ENCODE results near the gene S100PBP.

The S100PBP gene

GRCh38 chr1:32871364-32872191, 54.1 kb downstream of the S100PBP start:
- no peak for DNase-seq

DNA sequence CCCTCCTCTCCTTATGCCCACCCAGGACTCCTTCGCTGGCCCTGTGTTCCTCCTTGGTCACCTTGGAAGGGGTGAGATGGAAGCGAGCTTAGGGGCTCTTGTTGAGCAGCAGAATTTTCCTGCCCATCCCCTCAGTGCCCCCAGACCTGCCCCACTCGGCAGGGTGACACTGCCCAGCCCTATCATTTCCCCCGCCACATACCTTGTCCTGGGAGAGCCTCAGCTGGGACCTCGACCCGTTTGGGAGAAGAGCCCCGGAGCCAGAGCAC, 54.7 kb downstream of the S100PBP start:
- DNase-seq, result no peak

GRCh38 chr1:32873484-32873883, 56.0 kb downstream of the S100PBP start:
- no peak for DNase-seq

DNA sequence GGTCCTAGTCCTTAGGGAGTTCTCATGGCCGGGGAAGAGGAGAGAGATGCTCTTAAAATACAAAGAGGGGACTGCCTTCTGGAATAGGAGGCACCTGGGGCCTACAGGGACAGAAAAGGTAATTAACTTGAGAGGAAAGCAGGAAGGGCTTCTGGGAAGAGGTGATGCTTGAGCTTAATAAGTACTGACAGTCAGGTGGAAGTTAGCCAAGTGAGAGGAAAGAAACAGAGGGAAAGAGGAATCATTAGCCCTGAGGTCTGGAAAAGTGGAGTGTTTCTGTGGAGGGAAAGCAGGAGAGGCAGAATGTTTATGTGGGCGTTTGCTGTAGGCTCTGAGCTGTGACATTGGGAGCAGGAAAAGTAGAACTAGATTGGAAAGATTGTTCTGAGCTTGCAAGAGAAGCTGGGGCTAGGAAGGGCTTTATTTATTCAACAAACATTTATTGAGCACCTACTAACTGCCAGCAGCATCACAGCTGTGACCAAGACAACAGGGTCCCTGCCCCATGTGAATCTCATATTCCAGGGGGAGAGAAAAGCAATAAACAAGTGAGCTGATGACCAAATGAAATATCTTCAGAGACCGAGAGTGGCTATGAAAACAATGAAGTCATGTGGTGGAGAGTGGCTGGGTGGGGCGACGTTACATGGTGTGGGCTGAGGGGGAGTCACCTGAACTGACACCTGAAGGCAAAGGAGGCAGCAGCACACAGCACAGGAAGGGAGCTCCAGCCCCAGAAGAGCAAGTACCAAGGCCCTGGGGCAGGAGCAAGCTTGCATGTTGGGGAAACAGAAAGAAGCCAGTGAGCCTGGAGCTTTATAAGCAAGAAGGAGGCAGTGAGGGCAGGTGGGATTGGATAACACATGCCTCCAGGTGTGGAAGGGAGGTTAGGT, 57.7 kb downstream of the S100PBP start:
- DNase-seq, result no peak

DNA sequence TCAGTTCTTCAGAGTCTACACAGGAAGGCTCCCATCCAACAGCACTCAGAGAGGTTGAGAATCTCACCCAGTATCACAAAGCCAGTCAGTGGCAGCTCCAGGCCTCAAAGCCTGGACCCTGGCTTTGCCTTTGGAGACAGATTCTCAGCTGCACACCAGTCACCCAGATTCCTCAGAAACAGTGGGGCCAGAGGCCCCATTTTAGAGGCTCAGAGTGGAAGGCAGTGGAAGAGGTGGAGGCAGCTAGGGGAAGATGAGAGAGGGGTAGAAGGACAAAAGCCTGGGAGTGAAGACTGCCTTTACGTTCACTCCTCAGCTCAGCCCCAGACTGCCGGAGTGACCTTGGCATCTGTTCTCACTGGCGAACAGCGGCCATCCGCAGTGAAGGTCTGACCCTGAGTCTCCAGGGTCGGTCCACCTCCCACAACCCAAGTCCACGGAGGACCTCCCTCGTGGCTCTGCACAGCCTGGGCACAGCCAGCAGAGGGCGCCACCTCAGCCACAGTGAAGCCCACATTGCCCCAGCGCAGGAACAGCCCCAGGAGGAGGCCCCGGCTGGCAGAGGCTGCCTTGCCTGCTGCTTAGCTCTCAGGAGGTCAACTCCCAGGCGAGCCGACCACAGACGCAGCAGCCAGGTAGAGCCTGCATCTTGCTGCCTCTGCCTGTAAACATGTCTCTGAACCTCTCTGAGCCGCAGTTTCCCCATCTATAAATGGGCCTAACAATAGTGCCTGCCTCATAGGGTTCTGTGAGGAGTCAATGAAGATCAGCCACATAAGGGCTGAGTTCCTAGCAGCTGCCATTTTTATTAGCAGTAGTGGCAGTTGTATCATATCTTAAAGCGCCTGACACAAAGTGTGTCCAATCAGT, 59.1 kb downstream of the S100PBP start:
- DNase-seq, result peak; percentile 12

GRCh38 chr1:32877211-32878110, 60.0 kb downstream of the S100PBP start:
- no peak for DNase-seq

DNA sequence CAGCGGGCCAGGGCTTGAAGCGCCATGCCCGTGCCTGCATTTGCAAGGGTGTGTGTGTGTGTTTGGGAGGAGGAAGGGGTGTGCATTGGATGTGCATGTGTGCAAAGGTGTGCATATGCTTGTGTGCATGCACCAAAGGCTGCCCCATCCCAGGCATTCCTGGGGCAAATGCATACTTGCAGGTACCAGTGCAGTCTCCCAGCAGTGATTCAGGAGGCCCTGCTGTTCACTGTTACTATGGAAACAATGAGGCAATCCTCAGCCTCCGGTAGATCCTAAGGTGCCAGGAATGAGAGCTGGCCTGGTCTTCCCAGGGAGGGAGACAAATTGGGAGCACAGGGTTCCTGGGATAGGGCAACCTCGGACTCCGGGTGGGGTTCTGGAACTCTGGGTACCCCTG, 60.7 kb downstream of the S100PBP start:
- DNase-seq, result no peak

GRCh38 chr1:32878637-32879041, 61.2 kb downstream of the S100PBP start:
- DNase-seq, result no peak

- DNase-seq, result no peak
Observed at GRCh38 chr1:32881291-32881690, 63.8 kb downstream of the S100PBP start.

DNA sequence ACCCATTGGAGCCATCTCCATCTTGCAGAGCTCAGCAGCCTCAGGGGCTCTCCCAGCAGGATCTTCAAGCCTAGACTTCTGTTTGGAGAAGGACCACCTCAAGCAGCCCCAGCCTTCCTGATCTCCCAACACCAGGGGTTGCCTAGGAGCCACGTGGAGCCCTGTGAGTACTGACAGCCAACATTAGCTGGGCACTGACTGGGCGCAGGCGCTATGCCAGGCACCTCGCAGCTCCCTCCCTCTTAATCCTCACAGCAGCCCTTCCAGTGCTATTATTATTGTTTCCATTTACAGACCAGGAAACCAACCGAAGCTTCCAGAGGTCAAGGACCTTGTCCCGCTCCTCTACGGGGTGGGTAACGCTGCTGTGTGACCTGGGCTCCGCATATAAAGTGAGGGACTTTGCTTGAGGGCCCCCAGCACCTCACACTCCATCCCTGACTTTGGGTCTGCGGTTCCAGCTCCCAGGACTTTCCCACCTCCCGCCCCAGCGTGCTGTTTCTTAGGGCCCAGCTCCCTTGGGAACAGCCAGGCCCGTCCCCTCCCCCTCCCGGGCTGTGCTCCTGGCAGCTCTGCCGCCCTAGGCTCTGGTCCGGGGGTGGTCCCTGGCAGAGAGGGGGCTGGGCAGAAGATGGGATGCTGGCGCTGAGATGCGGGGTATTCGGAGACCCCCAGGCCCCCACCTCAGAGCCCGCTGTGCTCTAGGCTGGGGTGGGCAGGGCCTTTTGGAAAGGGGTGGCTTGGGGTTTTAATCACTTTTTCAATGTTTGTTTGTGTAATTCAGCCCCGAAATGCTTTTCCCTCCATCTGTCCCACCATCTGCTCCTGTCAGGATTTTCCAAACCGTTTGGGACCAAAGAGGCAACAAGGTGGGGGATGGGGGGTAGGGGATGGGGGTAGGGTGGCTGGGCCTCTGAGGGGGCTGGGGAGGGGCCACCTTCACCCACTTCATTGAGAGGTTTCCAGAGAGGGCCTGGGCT, 64.7 kb downstream of the S100PBP start:
- no peak for DNase-seq

GRCh38 chr1:32883338-32884031, 66.0 kb downstream of the S100PBP start:
- DNase-seq, result no peak

DNA sequence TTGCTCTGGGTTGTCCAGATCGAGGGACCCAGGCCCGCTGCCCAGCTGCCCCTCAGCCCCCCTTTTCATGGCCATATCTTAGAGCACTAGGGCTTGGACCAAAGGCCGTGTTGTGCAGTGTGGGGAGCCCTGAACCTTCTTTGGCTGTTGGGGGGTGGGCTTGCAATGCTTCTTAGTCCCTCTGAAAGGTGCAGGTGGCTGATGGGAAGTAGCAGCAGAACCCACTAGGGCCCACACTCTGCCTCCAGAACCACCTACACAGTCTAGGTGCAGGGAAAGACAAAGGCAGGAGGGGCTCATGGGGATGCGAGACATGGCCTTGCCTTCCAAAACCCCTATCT, 66.5 kb downstream of the S100PBP start:
- no peak for DNase-seq

DNA sequence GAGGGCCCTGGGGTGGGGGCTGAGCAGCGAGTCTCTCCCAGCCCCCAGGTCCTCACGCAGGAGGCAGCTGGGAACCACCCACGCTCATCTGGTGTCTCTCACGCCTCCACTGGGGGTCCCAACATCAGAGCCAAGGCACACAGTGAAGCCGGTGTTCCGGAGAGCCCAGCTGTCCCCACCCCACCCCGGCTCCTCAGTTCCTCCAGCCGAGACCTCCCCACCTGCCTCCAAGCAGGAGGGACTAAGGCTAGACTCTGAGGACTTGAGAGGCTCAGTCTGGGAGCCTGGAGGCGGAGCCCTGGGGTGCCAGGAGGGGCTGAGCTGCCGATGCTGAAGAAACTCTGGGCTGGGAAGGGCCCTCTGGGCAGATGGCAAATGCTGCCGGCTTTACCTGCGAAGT, 67.3 kb downstream of the S100PBP start:
- no peak for DNase-seq

DNA sequence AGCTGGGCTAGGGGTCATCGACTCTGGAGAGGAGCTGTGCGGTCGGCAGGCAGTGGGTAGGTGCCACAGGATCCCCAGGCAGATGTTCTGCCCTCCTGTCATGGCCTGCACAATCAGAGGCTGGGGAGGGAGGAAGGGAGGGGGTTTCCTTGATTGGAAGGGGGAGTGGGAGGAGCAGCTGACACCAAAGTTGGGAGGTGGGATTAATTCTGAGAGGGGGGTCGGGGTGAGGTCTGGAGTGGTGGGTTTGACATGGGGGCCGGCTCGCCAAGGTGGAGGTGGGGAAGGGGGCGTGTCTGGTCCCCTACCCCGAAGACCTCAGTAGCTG, 68.2 kb downstream of the S100PBP start:
- no peak for DNase-seq

DNA sequence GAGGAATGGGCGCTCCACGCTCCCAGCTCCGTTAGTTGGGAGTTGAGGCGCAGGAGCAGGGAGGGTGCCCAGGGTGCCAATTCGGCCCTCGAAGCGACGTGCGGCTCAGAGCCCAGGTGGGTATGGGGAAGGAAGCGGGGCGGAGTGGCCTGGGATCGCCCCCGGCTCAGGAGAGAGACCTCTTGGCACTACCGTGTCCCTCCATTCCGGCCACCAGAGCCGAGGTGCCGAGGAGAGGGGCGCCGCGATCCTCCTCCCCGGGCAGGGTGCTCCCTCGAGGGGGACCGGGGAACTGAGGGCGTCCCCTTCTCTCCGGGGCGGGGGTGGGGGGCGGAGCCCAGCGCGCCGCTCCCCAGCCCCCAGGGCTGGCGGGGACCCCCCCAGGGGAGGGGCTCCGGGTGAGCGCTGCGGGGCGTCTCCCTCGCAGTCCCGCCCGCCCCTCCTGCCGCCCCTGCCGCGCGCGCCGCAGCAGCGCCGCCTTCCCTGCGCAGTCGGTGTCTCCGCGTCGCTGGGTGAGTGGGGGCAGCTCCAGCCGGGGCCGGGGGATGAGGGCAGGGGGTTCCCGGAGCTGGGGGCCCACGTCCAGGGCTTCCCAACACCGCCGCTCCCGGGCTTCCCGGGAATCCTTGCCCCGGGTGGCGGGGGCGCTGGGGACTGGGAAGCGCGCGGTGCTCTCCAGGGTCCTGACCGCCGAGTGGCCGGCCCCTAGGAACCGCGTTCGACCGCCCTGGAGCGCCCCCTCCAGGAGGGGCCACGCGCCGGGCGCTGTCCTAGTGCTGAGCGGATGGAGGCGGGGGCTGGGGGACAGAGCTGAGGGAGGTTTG, 68.8 kb downstream of the S100PBP start, which contains the start of gene HPCA:
TSS of gene HPCA (plus strand) at position 488 of the 824 bp plus-strand sequence. CDS start 2,408 bp downstream, outside the sequence.
- DNase-seq, result no peak

- no peak for DNase-seq
Observed at GRCh38 chr1:32886828-32887414, 69.5 kb downstream of the S100PBP start.

GRCh38 chr1:32887623-32888022, 70.2 kb downstream of the S100PBP start:
- DNase-seq, result no peak

DNA sequence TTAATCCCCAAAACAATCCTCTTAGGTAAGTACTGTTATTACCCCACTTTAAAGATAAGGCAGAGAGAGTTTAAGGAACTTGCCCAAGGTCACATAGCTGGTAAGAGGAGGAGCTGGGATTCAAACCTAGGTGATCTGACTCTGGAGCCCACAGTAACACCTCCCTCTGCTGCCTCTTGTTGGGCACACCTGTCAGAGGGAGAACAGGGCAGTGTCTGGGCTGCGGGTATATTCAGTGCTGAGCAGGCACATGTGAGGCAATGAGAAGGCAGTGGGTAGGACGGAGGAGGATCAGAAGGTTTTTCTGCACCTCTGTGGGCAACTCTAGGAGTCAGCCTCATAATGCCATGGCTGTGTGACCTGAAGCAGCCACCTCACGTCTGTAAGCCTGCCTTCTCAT, 70.7 kb downstream of the S100PBP start:
- DNase-seq, result no peak
